ENCODE data around the gene CALML4.

GRCh38 chr15:68190048-68190447, 15.1 kb downstream of the CALML4 start:
- no peak for TF ChIP-seq CTCF (IDR thresholded peaks at IDR 0.05; ENCODE audit: extremely low read depth in 1 of 2, insufficient read depth in 1 of 2, low read depth in 1 of 2, low read length in 2 of 2)
- no peak for TF ChIP-seq FOS (IDR thresholded peaks at IDR 0.05; ENCODE audit: borderline replicate concordance, insufficient read depth, low read length)
- no peak for TF ChIP-seq POLR2A (IDR thresholded peaks at IDR 0.05; ENCODE audit: low read depth, low read length)
- TF ChIP-seq MAX (IDR thresholded peaks at IDR 0.05; ENCODE audit: insufficient read depth, insufficient read length): no peak
- TF ChIP-seq EZH2 (IDR thresholded peaks at IDR 0.05; ENCODE audit: borderline replicate concordance, low read depth, low read length, severe bottlenecking): no peak

Measured in endothelial cell of umbilical vein (primary cell).